ENCODE data around the gene ADNP. TPM values are rescaled to one million over a fixed set of nuclear protein-coding genes. Genes with fewer than 3 reads are reported as not detected.
A peak's percentile ranks its signal among the peaks of the same experiment; 100 is the strongest.

Gene ADNP
- total RNA-seq, 1 donor from 2014 or later, result 75.4 TPM

GRCh38 chr20:50887576-50887975 lies 43.7 kb downstream of the ADNP start:
- Mint-ChIP-seq H3K9me3 (peaks cover 3% of the 10 kb centered on the region), H3K27ac (no peak overlapping the region), H3K4me1 (no peaks in the 10 kb centered on the region), H3K4me3 (no peak overlapping the region), H3K27me3 (ENCODE audit: insufficient read depth, low read depth) (peaks cover under 1% of the 10 kb centered on the region), H3K36me3 (peaks cover 46% of the 10 kb centered on the region)
- TF ChIP-seq CTCF (IDR thresholded peaks at IDR 0.05), result no peak
- no peak for TF ChIP-seq EZH2 (IDR thresholded peaks at IDR 0.05)
- no peak for TF ChIP-seq EZH2phosphoT487 (IDR thresholded peaks at IDR 0.05)
- H3K9me3 ChIP-seq (ENCODE audit: low read depth), result no peaks in the 10 kb centered on the region
- no peak overlapping the region for H3K4me3 ChIP-seq
- no peaks in the 10 kb centered on the region for H3K4me1 ChIP-seq
- peak overlapping the region; percentile 35 for H3K27ac ChIP-seq
- H3K79me2 ChIP-seq (ENCODE audit: low read depth), result peaks cover 36% of the 10 kb centered on the region
- H3K36me3 ChIP-seq, result peaks cover 19% of the 10 kb centered on the region
- H3K27me3 ChIP-seq, result no peaks in the 10 kb centered on the region
- H3K4me2 ChIP-seq, result no peak overlapping the region
- H4K20me1 ChIP-seq (ENCODE audit: low read depth), result peaks cover 44% of the 10 kb centered on the region
- DNase-seq (ENCODE audit: low spot score), result no peak
- H3K9ac ChIP-seq, result no peak overlapping the region
- no peak overlapping the region for H2AFZ ChIP-seq (replicated peaks)
- peaks cover 84% of the 10 kb centered on the region for H3F3A ChIP-seq (ENCODE audit: low read depth)

- peaks cover 74% of the 10 kb centered on the region for H3F3A ChIP-seq (ENCODE audit: low read depth)
- peaks cover 10% of the 10 kb centered on the region for H3K36me3 ChIP-seq
- H4K20me1 ChIP-seq (ENCODE audit: low read depth), result peaks cover 34% of the 10 kb centered on the region
- Mint-ChIP-seq H3K27ac (no peak overlapping the region), H3K36me3 (peaks cover 39% of the 10 kb centered on the region), H3K4me3 (no peak overlapping the region), H3K4me1 (no peaks in the 10 kb centered on the region), H3K9me3 (peaks cover 3% of the 10 kb centered on the region), H3K27me3 (ENCODE audit: insufficient read depth, low read depth) (no peaks in the 10 kb centered on the region)
- no peaks in the 10 kb centered on the region for H3K27me3 ChIP-seq
- no peaks in the 10 kb centered on the region for H3K9me3 ChIP-seq (ENCODE audit: low read depth)
- H3K9ac ChIP-seq, result no peak overlapping the region
- no peak overlapping the region for H2AFZ ChIP-seq (replicated peaks)
- TF ChIP-seq CTCF (IDR thresholded peaks at IDR 0.05) (no peak), EZH2phosphoT487 (IDR thresholded peaks at IDR 0.05) (no peak), EZH2 (IDR thresholded peaks at IDR 0.05) (no peak)
- H3K4me3 ChIP-seq, result no peak overlapping the region
- peak overlapping the region; percentile 67 for H3K27ac ChIP-seq
- peaks cover 23% of the 10 kb centered on the region for H3K79me2 ChIP-seq (ENCODE audit: low read depth)
- DNase-seq (ENCODE audit: low spot score), result no peak
- no peak overlapping the region for H3K4me2 ChIP-seq
- no peaks in the 10 kb centered on the region for H3K4me1 ChIP-seq
These were observed 45.0 kb downstream of the ADNP start for GRCh38 chr20:50886184-50886790.

- peaks cover 71% of the 10 kb centered on the region for H3F3A ChIP-seq (ENCODE audit: low read depth)
- no peak for TF ChIP-seq EZH2 (IDR thresholded peaks at IDR 0.05)
- no peak for TF ChIP-seq CTCF (IDR thresholded peaks at IDR 0.05)
- TF ChIP-seq EZH2phosphoT487 (IDR thresholded peaks at IDR 0.05), result no peak
- peaks cover 8% of the 10 kb centered on the region for H3K36me3 ChIP-seq
- H3K27me3 ChIP-seq, result no peaks in the 10 kb centered on the region
- no peaks in the 10 kb centered on the region for H3K27me3 Mint-ChIP-seq (ENCODE audit: insufficient read depth, low read depth)
- H3K4me3 ChIP-seq, result no peak overlapping the region
- no peak overlapping the region for H3K9ac ChIP-seq
- no peak overlapping the region for H2AFZ ChIP-seq (replicated peaks)
- H3K4me1 Mint-ChIP-seq, result no peaks in the 10 kb centered on the region
- no peak overlapping the region for H3K4me2 ChIP-seq
- H3K27ac Mint-ChIP-seq, result no peak overlapping the region
- no peak for DNase-seq (ENCODE audit: low spot score)
- no peaks in the 10 kb centered on the region for H3K9me3 ChIP-seq (ENCODE audit: low read depth)
- H3K9me3 Mint-ChIP-seq, result peaks cover 3% of the 10 kb centered on the region
- peaks cover 29% of the 10 kb centered on the region for H4K20me1 ChIP-seq (ENCODE audit: low read depth)
- peak overlapping the region; percentile 67 for H3K27ac ChIP-seq
- peaks cover 37% of the 10 kb centered on the region for H3K36me3 Mint-ChIP-seq
- peaks cover 18% of the 10 kb centered on the region for H3K79me2 ChIP-seq (ENCODE audit: low read depth)
- no peaks in the 10 kb centered on the region for H3K4me1 ChIP-seq
- H3K4me3 Mint-ChIP-seq, result no peak overlapping the region
These were observed 45.5 kb downstream of the ADNP start for GRCh38 chr20:50885781-50886180.
